HFFc6 (cell line): ENCODE data around the gene EFHC2. TPM values are rescaled to one million over a fixed set of nuclear protein-coding genes. Genes with fewer than 3 reads are reported as not detected.
"Not testable (repeated sequence)": the region's sequence is repeated elsewhere in the genome, so short reads cannot be mapped to it uniquely, and the experiment has no call there.

Experiments
- DNase-seq: peaks from one replicate; pipeline ENCODE4 v3.0.0-alpha.2; 2018
- H3K27ac Mint-ChIP-seq: 2 replicates; pipeline ENCODE4 v1.8.0; 2020; ENCODE audit warnings: mild to moderate bottlenecking, mixed read lengths
- H3K27me3 Mint-ChIP-seq: 2 replicates; pipeline ENCODE4 v1.8.0; 2021; ENCODE audit warnings: mild to moderate bottlenecking, moderate library complexity, mixed read lengths; ENCODE audit not compliant: insufficient read depth
- H3K36me3 Mint-ChIP-seq: 2 replicates; pipeline ENCODE4 v1.8.0; 2021; ENCODE audit warnings: low read depth, mixed read lengths
- H3K4me1 Mint-ChIP-seq: 2 replicates; pipeline ENCODE4 v1.8.0; 2020; ENCODE audit warnings: low read depth, mixed read lengths
- H3K4me3 Mint-ChIP-seq: 2 replicates; pipeline ENCODE4 v1.8.0; 2020; ENCODE audit warnings: mild to moderate bottlenecking, moderate library complexity, mixed read lengths
- H3K9me3 Mint-ChIP-seq: 2 replicates; pipeline ENCODE4 v1.8.0; 2020; ENCODE audit warnings: mild to moderate bottlenecking, mixed read lengths
- CTCF ChIP-seq: fragments of 200-600 bp; sonication (generic); IDR thresholded peaks from 2 replicates; pipeline ENCODE4 v1.5.0; 2021; ENCODE audit warnings: antibody characterized with exemption, mild to moderate bottlenecking
- total RNA-seq, 6 experiments: library from RNA; stranded (reverse); fragmentation: NEBNext Ultra II Directional; extraction: Animal tissue kit (Norgen Biotek cat#: 25700); gene quantifications; 2 replicates in 1 of 6; 3 replicates in 5 of 6; pipeline ENCODE4 v1.2.3, GENCODE V29; 2021

Gene EFHC2
- total RNA-seq, 6 experiments from 2014 or later, result not detected

GRCh38 chrX:44218465-44218864 lies 125.0 kb downstream of the EFHC2 start:
- no peak overlapping the region for H3K4me3 Mint-ChIP-seq
- H3K27ac Mint-ChIP-seq, result no peak overlapping the region
- no peak for DNase-seq
- H3K27me3 Mint-ChIP-seq, result no peaks in the 10 kb centered on the region
- H3K36me3 Mint-ChIP-seq, result no peaks in the 10 kb centered on the region
- H3K4me1 Mint-ChIP-seq, result no peaks in the 10 kb centered on the region; the same call in 1 of the 2 replicates
- H3K9me3 Mint-ChIP-seq, result no peaks in the 10 kb centered on the region
- TF ChIP-seq CTCF, result no peak

GRCh38 chrX:44216171-44216570 lies 127.3 kb downstream of the EFHC2 start:
- Mint-ChIP-seq H3K4me1 (no peaks in the 10 kb centered on the region), H3K9me3 (no peaks in the 10 kb centered on the region), H3K27me3 (no peaks in the 10 kb centered on the region), H3K27ac (no peak overlapping the region), H3K4me3 (no peak overlapping the region), H3K36me3 (no peaks in the 10 kb centered on the region)
- TF ChIP-seq CTCF, result no peak
- no peak for DNase-seq

- DNase-seq, result no peak
- Mint-ChIP-seq H3K27me3 (peaks cover 1% of the 10 kb centered on the region; the same call in 1 of the 2 replicates), H3K4me3 (no peak overlapping the region), H3K4me1 (no peaks in the 10 kb centered on the region), H3K9me3 (no peaks in the 10 kb centered on the region), H3K36me3 (no peaks in the 10 kb centered on the region), H3K27ac (no peak overlapping the region)
- TF ChIP-seq CTCF, result no peak
Measured at GRCh38 chrX:44203791-44204190, 139.7 kb downstream of the EFHC2 start.

- TF ChIP-seq CTCF, result no peak
- no peak for DNase-seq
- Mint-ChIP-seq H3K4me3 (no peak overlapping the region), H3K9me3 (no peaks in the 10 kb centered on the region), H3K36me3 (no peaks in the 10 kb centered on the region), H3K4me1 (no peaks in the 10 kb centered on the region), H3K27me3 (peaks cover 1% of the 10 kb centered on the region; the same call in 1 of the 2 replicates), H3K27ac (no peak overlapping the region)
Measured at GRCh38 chrX:44202596-44202995, 140.9 kb downstream of the EFHC2 start.

GRCh38 chrX:44189116-44189515 lies 154.4 kb downstream of the EFHC2 start:
- H3K27me3 Mint-ChIP-seq, result peaks cover 3% of the 10 kb centered on the region
- H3K4me1 Mint-ChIP-seq, result no peaks in the 10 kb centered on the region
- no peak for TF ChIP-seq CTCF

GRCh38 chrX:44187915-44188314 lies 155.6 kb downstream of the EFHC2 start:
- not testable (repeated sequence) for H3K27me3 Mint-ChIP-seq, H3K4me3 Mint-ChIP-seq, H3K36me3 Mint-ChIP-seq, H3K27ac Mint-ChIP-seq, H3K4me1 Mint-ChIP-seq, H3K9me3 Mint-ChIP-seq, DNase-seq

More at GRCh38 chrX:44189116-44189515, 154.4 kb downstream of the EFHC2 start:
- H3K36me3 Mint-ChIP-seq, result no peaks in the 10 kb centered on the region
- no peak overlapping the region for H3K4me3 Mint-ChIP-seq
- DNase-seq, result no peak
- no peaks in the 10 kb centered on the region for H3K9me3 Mint-ChIP-seq
- no peak overlapping the region for H3K27ac Mint-ChIP-seq
